Measurements from ENCODE around the gene TTC23. TPM values are rescaled to one million over a fixed set of nuclear protein-coding genes. Genes with fewer than 3 reads are reported as not detected.

TTC23 gene
- polyA plus RNA-seq, 4 donors, result 27.4 to 32.6 (median 31.6) TPM

DNA sequence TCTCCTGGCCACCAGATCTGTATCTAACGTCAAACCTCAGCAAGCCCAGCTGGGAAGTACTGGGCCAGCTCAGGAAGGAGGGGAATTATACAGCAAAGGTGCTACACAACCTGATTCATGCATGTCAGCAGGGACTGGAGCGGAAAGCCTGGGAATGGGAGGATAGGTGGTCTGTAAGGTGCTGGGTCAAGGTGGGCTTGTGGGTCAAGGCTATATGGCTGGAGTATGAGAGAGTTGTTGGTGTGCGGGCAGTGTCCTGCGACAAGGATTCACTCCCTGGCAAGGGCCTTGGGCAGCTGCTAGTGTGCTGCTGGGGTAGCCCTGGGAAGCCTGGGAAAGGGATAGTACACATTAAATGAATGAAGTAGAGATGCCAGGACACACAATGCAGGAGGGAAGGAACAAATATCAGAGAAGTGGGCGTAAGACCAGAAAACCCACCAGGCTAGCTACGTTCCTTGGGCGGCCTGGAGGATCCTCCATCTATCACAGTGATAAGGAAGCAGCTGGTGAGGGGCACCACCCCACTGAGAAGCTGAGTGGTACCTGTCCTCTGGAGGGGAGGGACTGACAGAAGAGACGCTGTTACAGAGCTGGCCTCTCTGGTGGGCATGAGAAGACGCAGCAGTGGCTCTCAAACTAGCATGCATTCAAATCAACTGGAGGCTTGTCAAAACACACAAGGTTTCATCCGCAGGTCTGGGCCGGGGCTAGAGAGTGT is 153.0 kb downstream of the TTC23 start:
- no peak for DNase-seq (ENCODE audit: low read depth in 4 of 4, low spot score in 3 of 4)

DNA sequence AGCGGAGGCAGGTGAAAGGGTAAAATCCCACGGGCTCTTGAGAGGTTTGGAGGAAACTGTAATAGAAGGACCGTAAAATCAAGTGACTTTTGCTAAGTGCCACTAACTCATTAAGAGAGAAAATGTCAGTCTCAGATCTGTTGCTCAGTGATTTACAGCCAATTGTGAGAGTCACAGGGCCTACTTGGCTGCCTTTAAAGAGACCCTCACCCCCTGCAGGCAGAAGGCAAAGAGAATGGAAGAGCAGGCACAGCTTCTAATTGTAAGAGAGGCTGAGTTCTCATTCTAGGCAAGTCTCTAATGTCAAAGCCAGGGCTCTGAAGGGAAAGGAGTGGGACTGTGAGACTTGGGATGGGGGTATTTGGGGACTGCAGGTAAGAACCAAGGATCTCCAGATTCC is 153.8 kb downstream of the TTC23 start:
- DNase-seq (ENCODE audit: low read depth in 4 of 4, low spot score in 3 of 4), result no peak

DNA sequence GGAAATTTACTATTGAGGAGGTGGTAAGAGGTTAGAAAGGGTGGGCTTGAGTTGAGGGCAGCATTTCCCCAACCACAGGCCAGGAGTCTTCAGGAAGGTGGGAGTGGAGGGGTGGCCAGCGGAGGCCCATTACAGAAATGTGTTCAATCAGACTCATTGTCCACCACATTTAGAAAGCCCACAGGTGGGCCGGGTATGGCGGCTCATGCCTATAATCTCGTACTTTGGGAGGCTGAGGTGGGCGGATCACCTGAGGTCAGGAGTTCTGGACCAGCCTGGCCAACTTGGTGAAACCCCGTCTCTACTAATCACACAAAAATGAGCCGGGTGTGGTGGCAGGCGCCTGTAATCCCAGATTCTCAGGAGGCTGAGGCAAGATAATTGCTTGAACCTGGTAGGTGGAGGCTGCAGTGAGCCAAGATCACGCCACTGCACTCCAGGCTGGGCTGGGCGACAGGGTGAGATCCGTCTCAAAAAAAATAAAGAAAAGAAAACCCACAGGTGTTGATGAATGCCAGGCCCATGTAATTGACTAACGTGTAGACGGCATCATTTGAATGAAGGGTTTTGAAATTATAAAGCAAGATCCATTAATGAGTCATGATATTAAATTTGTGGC is 156.7 kb downstream of the TTC23 start:
- DNase-seq (ENCODE audit: low read depth in 4 of 4, low spot score in 3 of 4), result no peak

DNA sequence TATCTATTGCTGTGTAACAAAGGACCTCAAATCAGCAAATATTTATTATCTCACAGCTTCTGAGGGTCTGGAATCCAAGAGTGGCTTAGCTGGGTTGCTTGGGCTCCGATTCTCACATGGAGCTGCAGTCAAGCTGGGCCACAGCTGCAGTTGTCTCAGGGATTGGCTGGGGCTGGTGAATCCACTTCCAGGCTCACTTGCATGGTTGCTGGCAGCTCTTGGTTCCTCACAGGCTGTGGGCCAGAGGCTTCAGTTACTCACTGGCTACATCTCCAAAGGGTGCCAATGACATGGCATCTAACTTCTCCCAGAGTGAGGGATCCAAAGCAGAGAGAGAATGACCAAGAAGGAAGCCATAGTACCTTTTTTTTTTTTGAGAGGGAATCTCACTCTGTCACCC is 158.4 kb downstream of the TTC23 start:
- DNase-seq (ENCODE audit: low read depth in 4 of 4, low spot score in 3 of 4), result no peak

DNA sequence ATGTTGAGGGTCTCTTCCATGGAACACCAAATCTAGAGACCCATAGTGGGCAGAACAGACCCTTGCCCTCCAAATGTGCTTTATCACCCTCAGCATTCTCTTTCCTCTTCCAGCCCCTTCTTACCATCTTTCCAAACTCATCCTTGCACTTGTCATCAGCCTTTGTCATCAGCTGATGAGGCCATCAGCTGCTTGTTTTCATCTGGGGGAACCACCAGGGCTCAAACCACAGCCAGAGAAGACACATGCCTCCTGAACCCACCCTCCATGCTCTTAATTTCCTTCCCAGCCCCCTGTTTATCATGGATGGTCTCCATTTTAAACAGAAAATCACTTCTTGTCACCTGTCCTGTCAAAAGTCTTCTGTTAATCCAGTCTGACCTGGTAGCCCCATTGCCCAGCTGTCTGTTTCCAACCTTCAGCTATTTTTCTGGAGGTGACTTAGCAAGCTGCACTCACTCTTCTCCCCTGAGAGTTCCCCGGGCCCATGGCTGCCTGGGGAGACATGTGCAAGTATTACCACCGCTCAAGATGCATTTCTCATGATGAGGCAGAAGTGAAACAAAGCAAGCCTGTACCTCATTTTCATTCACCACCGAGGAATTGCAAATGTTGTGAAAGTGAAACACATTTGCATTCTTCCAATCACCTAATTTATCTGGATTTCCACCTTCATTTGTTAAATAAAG is 159.2 kb downstream of the TTC23 start:
- DNase-seq (ENCODE audit: low read depth in 4 of 4, low spot score in 3 of 4), result no peak

DNA sequence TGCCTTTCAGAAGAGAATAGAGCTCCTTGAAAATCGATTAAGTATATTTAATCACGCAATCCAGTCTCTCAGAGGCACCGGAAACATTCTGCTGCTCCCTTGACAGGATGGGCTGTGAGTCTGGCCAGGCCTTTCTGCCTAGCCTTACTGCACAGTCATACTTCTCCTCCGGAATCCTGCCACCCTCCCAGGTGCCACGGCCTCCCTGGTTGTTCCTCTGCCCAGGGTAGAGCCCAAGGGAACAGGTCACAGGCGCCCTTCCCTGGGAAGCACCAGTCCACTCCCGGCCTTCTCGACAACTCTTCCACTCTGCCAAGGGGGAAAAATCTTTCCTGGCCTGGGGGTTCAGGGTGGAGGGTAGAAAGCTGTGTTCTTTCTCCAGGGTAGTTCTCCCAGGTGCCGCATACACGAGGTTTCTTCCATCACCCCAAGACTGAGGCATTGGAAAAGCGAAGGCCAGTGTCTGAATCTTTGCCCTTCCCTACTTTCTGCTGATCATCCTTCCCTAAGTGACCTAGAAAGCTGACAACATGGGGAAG is 161.9 kb downstream of the TTC23 start:
- no peak for DNase-seq (ENCODE audit: low read depth in 4 of 4, low spot score in 3 of 4)

DNA sequence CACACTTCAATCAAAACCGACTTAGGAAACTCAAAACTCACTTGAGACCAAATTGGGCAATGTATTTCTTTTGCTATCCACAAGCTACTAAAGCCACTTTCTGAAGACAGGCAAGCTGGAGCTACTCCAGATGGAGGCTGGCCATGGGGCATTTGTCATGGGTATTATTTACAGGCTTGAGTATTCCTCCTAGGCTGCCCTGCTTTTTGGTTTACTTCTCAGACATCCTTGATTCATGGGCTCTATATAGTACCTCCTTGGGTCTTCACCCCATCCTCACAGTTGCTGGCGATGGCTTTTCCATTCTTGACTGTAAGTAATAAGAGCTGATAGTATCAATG is 163.1 kb downstream of the TTC23 start:
- no peak for DNase-seq (ENCODE audit: low read depth in 4 of 4, low spot score in 3 of 4)

Other genes with a start within 250 kb of the TTC23 start
- gene PGPEP1L, start 241.8 kb downstream of the TTC23 start, polyA plus RNA-seq (ENCODE audit: insufficient read length in 4 of 4), result under 1 TPM; 0.29 to 0.41 (median 0.31) TPM
- 1 to 10 TPM; 1.7 to 2.2 (median 2.0) TPM for gene SYNM, start 144.5 kb downstream of the TTC23 start, polyA plus RNA-seq (ENCODE audit: insufficient read length in 4 of 4)
- gene LRRC28, start 1.9 kb upstream of the TTC23 start, polyA plus RNA-seq (ENCODE audit: insufficient read length in 4 of 4), result 10 to 100 TPM; 34.5 to 41.2 (median 38.4) TPM